DND-41 (cell line): Measurements from ENCODE around the gene ELOVL7.
"Not testable (repeated sequence)": the region's sequence is repeated elsewhere in the genome, so short reads cannot be mapped to it uniquely, and the experiment has no call there.

ENCODE experiments used
- CTCF ChIP-seq: IDR thresholded peaks from 2 replicates; pipeline ENCODE4 v1.5.1; 2012; ENCODE audit warnings: borderline replicate concordance, low read length, moderate library complexity, mild to moderate bottlenecking; ENCODE audit not compliant: poor library complexity, severe bottlenecking; ENCODE audit errors: extremely low read depth
- EZH2 ChIP-seq: IDR thresholded peaks from 3 replicates; pipeline ENCODE4 v1.6.1; 2012; ENCODE audit warnings: borderline replicate concordance, low read depth, mild to moderate bottlenecking, moderate library complexity, low read length, inconsistent platforms; ENCODE audit not compliant: severe bottlenecking

- not testable (repeated sequence) for TF ChIP-seq CTCF, EZH2
These were observed 16.5 kb upstream of the ELOVL7 start for GRCh38 chr5:60860572-60860971.
